ENCODE results near the gene RGN.
A peak's percentile ranks its signal among the peaks of the same experiment; 100 is the strongest.
"Not testable (repeated sequence)": the region's sequence is repeated elsewhere in the genome, so short reads cannot be mapped to it uniquely, and the experiment has no call there.

The RGN gene

DNA sequence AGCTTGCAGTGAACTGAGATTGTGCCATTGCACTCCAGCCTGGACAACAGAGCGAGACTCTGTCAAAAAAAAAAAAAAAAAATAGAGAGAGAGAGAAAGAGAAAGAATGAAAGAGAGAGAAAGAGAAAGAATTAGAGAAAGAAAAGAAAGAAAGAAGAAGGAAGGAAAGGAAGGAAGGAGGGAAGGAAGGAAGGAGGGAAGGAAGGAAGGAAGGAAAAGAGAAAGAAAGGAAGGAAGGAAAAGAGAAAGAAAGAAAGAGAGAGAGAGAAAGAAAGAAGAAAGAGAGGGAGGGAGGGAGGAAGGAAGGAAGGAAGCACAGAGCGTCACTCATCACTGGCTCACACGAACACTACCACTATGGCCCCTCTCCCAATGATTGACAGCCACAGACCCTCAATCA is 46.2 kb downstream of the RGN start:
- not testable (repeated sequence) for DNase-seq

DNA sequence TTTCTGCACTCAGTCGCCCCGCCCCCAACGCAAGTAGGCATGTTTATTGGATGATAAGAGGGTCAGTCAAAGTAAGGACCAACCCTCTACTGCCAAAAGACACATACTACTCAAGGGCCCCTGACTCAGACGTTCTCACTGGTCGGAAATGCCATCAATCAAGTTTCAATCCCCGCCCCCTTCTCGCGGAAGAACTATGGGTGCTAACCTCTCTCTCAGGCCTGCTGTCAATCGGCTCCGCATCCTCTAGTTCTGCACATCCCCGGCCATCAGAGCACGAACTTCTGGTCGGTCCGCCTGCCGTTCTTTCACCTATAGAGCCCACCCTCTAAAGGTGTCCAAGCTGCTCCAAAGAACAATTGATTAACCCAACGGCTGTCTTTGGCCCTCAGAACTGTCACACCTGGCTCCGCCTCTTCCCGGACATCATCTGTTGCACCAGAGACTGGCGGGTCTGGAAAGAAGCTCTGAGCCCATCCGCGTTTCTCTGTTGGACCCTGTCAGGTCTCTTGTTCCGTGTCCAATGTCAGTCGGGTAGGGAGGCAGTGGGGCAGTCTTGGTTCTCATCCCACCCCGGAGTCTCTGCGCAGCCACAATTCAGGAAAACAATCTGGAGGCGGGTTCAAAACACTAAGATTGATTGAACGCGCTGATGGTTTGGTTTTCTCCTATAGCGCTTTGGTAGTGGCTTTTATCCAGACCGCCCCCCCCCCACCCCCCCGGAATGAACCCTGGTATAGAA is 51.1 kb downstream of the RGN start:
- peak; percentile 95 for DNase-seq

DNA sequence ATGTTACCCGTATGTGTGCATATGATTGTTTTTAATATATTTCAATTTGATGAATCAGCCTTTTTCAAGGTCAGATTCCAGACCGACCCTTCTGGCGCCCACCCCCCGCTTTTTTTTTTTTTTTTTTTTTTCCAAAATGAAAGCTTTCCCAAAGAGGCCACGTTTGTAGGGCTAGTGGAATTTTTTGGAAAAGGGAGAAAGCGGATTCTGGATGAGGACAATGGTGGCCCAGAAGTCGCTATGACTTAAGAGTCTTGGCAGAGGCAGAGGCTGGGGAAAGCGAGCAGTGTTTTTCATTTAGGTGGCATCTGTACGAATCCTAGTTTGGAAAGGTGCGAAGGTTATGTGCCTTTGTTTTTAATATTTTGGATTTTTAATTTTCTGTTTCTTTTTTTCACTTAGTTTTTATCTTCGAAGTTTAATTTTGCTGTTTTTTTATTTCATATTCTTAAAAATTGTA is 51.7 kb downstream of the RGN start:
- DNase-seq = peak; percentile 5

DNA sequence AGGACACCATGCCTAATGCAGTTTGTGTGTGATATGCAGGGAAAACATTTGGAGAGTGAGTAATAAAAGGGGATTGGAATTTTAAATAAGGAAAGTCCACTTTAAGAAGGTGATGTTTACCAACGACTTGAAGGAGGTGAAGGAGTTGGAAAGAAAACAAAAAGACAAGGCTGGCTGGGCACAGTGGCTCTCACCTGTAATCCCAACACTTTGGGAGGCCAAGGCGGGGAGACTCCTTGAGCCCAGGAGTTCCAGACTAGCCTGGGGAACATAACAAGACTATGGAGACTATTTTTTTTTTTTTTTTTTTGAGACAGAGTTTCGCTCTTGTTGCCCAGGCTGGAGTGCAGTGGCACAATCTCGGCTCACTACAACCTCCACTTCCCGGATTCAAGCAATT is 55.2 kb downstream of the RGN start:
- no peak for DNase-seq

DNA sequence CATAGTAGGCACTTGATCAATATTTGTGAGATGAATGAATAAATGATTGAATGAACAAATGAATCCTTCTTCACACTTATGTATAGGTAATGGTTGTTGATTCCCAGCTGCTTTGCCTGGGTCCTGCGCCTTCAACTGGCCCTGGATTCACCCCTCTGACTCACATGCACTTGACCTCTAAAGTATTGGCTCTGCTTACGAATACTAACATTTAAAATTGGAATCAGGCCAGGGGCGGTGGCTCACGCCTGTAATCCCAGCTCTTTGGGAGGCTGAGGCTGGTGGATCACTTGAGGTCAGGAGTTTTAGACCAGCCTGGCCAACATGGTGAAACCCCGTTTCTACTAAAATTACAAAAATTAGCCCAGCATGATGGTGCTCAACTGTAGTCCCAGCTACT is 57.4 kb downstream of the RGN start:
- not testable (repeated sequence) for DNase-seq

DNA sequence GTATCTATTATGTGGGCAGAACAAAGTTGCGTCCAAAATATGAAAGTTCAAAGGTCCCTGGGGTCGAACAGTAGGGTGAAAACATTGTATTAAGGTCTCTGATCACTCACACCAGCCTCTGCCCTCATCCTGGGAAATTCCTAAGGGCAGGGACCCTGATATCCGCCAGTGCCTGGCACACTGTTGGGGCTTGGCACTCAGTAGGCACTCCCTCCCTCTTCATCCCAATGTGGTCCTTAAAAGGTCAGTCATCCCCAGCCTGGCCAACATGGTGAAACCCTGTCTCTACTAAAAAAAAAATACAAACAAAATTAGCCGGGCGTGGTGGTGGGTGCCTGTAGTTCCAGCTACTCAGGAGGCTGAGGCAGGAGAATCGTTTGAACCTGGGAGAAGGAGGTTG is 59.9 kb downstream of the RGN start:
- DNase-seq = no peak
